NCI-H2029 treated with DMSO at 0.1 percent for 48 hours (cell line): ENCODE measurements around the gene CREG2.

Experiments
- DNase-seq: peaks from one replicate; lab custom pipeline; 2025; lab: John Stamatoyannopoulos, UW

CREG2 gene

DNA sequence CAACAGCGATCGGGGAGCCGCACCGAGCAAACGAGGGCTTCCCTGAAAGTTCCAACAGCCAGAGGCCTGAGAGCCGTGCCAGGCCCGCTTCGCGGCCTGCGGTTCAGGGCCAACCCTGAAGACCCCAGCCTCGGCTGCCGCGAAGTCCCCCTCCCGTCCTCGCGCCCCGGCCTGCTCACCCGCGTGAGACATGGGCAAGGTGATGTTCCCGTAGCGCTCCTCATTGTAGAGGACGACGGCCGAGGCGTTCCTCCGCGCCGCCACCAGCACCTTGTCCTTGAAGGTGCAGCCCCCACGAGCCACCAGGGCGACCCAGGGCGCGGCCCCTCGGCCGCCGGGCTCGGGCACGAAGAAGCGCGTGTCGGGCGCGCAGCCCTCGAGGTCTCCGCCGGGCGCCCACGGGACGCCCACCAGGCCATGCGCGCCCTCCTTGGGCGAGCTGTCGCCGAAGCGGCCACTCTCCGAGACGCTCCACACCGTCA, 79.3 kb downstream of the CREG2 start:
- no peak for DNase-seq

DNA sequence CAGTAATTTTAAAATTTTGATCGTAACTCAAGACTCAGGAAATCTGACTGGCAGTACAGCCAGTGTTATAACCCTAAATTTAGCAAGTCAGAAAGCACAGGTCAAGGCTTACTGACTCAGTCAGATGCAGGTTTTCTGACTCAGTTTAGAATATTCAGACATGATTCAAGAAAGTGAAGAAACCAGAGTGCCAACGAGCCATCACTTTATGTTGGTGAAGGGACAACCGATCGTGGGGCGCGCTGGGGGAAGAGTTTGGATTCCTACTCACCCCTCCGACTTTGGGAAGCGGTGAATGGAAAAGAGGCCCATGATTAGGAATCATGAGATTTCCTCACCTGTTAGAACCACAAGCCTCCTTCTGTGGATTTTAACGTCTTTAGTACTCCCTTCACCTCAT, 79.8 kb downstream of the CREG2 start:
- DNase-seq, result no peak

GRCh38 chr2:101306410-101306809, 80.9 kb downstream of the CREG2 start:
- DNase-seq, result no peak

DNA sequence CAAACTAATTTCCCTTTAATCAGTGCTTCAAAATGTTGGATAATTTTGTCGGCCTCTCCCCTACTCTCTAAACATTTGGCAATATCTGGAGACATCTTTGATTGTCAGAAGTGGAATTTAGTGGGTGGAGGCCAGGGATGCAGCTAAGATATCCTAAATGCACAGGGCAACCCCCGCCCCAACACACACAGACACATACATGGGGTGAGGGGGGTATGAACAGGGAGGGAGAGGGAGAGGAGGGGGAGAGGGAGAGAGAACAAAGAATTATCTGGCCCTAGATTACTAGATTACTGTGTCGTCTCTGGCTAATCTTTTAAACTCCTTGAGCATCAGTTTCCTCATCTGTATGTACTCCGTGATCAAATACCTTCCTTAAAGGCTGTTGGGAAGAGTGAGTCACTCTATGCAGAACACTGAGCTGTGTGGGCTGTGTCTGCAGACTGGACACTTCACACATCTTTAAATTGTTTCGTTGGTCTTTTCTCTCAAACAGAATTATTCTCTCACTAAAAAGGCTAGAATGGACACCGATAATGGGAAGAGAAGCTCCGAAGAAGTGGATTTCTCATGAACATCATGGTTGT, 81.7 kb downstream of the CREG2 start:
- DNase-seq, result no peak

DNA sequence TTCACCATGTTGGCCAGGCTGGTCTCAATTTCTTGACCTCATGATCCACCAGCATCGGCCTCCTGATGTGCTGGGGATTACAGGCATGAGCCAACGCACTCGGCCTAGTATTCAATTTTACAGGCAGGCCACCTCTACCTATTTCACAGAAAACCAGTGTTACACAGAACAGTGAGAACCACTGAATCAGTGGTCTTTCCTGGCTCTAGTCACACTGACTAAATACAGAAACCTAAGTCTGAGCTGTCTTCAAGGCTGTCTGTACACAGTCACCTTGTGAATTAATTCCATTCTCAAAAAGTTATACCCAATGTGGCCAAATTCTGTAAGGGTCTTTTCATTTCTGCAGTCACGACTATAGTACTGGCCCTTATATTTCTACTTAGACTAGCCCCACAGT, 82.3 kb downstream of the CREG2 start:
- DNase-seq, result no peak

DNA sequence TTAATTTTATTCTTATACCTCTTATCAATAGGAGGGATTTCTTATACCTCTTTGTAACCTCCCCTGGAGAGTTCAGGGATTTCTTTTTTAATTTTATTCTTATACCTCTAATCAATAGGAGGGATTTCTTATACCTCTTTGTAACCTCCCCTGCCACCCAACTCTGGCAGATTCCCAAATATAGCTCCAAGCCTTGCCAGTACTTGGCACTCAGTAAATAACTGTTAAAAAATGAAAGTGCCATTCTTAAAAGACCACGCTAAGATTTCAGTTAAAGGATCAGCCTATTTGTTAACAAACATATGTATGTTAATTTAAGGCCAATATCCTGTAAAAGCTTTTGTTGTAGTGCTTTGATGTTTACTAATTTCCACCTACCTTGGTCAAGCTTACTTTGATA, 83.6 kb downstream of the CREG2 start:
- no peak for DNase-seq

- no peak for DNase-seq
These were observed 85.3 kb downstream of the CREG2 start for GRCh38 chr2:101302016-101302415.

- no peak for DNase-seq
These were observed 86.5 kb downstream of the CREG2 start for GRCh38 chr2:101300836-101301235.

DNA sequence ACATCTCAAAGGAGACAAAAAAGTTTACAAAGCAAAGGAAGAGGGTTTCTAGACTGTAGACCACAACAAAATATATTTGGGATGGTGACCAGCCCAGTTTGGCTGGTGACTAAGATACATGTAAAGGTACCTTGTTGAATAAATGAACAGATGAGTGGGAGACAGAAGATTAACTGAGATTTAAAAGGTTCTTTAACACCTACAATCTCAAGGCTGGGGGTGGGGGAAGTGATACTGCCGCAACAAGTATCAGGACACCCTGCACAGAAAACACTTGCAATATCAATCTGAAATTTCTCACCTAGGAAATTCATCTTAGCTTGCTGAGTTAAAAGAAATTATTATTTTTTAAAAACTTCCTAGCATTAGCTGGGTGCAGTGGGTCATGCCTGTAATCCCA, 87.1 kb downstream of the CREG2 start:
- no peak for DNase-seq

- DNase-seq, result no peak
These were observed 87.7 kb downstream of the CREG2 start for GRCh38 chr2:101299604-101300003.

DNA sequence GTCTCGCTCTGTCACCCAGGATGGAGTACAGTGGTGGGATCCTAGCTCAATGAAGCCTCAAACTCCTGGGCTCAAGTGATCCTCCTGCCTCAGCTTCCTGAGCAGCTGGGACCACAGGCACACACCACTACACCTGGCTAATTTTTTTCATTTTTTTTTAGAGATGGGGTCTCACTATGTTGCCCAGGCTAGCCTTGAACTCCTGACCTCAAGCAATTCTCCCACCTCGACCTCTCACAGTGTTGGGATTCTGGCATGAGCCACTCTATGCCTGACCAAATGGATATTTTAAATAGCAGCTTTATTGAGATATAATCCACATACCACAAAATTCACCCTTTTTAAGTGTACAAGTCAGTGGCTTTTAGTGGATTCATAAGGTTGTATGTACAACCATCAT, 89.9 kb downstream of the CREG2 start:
- DNase-seq, result no peak

DNA sequence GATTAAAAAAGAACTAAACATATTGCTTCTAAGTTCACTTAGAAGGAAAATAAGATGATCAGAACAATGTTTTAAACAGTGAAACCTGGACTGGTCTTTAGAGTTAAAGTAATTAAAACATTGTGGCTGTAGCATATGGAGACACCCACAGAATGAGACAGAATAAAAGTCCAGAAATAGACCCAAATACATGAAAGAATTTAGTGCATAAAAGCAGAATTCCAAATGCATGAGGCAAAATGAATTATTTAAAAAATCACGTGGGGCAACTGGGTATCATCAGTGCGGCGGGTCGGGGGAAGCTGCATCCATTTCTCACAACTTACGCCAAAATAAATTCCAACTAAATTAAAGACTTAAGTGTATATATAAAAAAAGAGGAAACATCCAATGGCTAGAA, 90.9 kb downstream of the CREG2 start:
- no peak for DNase-seq

GRCh38 chr2:101295895-101296294, 91.4 kb downstream of the CREG2 start:
- no peak for DNase-seq
